Stomach (tissue), 4 donors: ENCODE measurements around the gene HSPA1A.

Experiments
- CTCF ChIP-seq, 7 experiments: fragments of 450-650 bp in 4 of 7; fragments of 200-600 bp in 3 of 7; sonication (generic) in 3 of 7; IDR thresholded peaks; one replicate each; pipeline ENCODE4 v1.5.1; 2016 to 2019; ENCODE audit warnings: antibody characterized with exemption in 7 of 7, control low read depth in 2 of 7, mild to moderate bottlenecking in 1 of 7
- POLR2A ChIP-seq, 4 donors: fragments of 450-650 bp; IDR thresholded peaks; one replicate each; pipeline ENCODE4 v1.6.1; 2016; ENCODE audit warnings: antibody characterized with exemption in 4 of 4, control low read depth in 2 of 4, mild to moderate bottlenecking in 1 of 4, moderate library complexity in 1 of 4
- POLR2AphosphoS5 ChIP-seq, 3 donors: sonication (generic); formaldehyde crosslinking; IDR thresholded peaks; one replicate each; pipeline ENCODE4 v1.6.1; 2016; ENCODE audit warnings: antibody characterized with exemption in 3 of 3

- TF ChIP-seq CTCF (IDR thresholded peaks at IDR 0.05) (no peak), POLR2A (IDR thresholded peaks at IDR 0.05) (no peak), POLR2AphosphoS5 (IDR thresholded peaks at IDR 0.05) (no peak)
Measured at GRCh38 chr6:31775633-31776484, 39.5 kb upstream of the HSPA1A start.
